Measurements from ENCODE around the gene USF2. TPM values are rescaled to one million over a fixed set of nuclear protein-coding genes. Genes with fewer than 3 reads are reported as not detected.

Gene USF2
- total and polyA plus RNA-seq, 10 of the 15 experiments (the other 5 are each of a cell fraction or from before 2014, with no cell fraction given) = 0.56 to 157 (median 65.5) TPM

GRCh38 chr19:35293808-35294207 is 25.0 kb downstream of the USF2 start:
- no peak for FAIRE-seq
- 70% methylated on average over 13 of the region's 17 CpGs for WGBS (ENCODE audit: insufficient coverage, insufficient replicate concordance, low lambda C conversion rate, missing lambda C conversion rate)
- Histone ChIP-seq H3K79me2 (ENCODE audit: control insufficient read depth, insufficient read depth, low read length) (no peaks in the 10 kb centered on the region), H3K36me3 (ENCODE audit: control insufficient read depth in 2 of 2, insufficient read depth in 2 of 2, low read length in 1 of 2) (no peaks in the 10 kb centered on the region), H4K20me1 (ENCODE audit: control insufficient read depth, insufficient read depth) (no peaks in the 10 kb centered on the region), H3K4me2 (ENCODE audit: control insufficient read depth, insufficient read depth) (no peak overlapping the region), H3K9ac (ENCODE audit: control insufficient read depth, insufficient read depth, low read length) (no peak overlapping the region), H2AFZ (ENCODE audit: control insufficient read depth, low read depth, low read length) (no peak overlapping the region), H3K4me3 (no peak overlapping the region), H3K27ac (ENCODE audit: control insufficient read depth, insufficient read depth) (no peak overlapping the region), H3K27me3 (replicated peaks in 1 of 2; ENCODE audit: control insufficient read depth in 2 of 2, insufficient read depth in 2 of 2, low read length in 1 of 2) (no peaks in the 10 kb centered on the region; a peak in 1 of 4 replicates), H3K9me3 (replicated peaks; ENCODE audit: control insufficient read depth, insufficient read depth, low read length) (no peaks in the 10 kb centered on the region), H3K4me1 (ENCODE audit: control insufficient read depth, insufficient read depth, low read length) (peaks cover 26% of the 10 kb centered on the region)
- CTCF ChIA-PET = no interaction called here
- ATAC-seq = no peak
- no peak for TF ChIP-seq SIN3A (IDR thresholded peaks at IDR 0.05; ENCODE audit: low read depth, low read length)
- TF ChIP-seq EED (IDR thresholded peaks at IDR 0.05; ENCODE audit: low read depth) = no peak
- no peak for TF ChIP-seq RELB (IDR thresholded peaks at IDR 0.05; ENCODE audit: low read depth)
- TF ChIP-seq ELK1 (IDR thresholded peaks at IDR 0.05; ENCODE audit: low read depth, low read length) = no peak
- TF ChIP-seq IRF4 (IDR thresholded peaks at IDR 0.05; ENCODE audit: low read depth, low read length) = no peak
- no peak for TF ChIP-seq CBX5 (IDR thresholded peaks at IDR 0.05; ENCODE audit: low read depth)
- TF ChIP-seq ATF3 (IDR thresholded peaks at IDR 0.05; ENCODE audit: borderline replicate concordance, extremely low read depth, low read depth, low read length) = no peak
- no peak for TF ChIP-seq ZBED1 (IDR thresholded peaks at IDR 0.05; ENCODE audit: borderline replicate concordance)
- TF ChIP-seq RAD51 (IDR thresholded peaks at IDR 0.05) = no peak
- TF ChIP-seq BMI1 (IDR thresholded peaks at IDR 0.05; ENCODE audit: borderline replicate concordance) = no peak
- no peak for TF ChIP-seq BCLAF1 (IDR thresholded peaks at IDR 0.05)
- TF ChIP-seq TAF1 (IDR thresholded peaks at IDR 0.05; ENCODE audit: borderline replicate concordance, low read depth, low read length) = no peak
- SMC1A ChIA-PET (ENCODE audit: uncharacterized antibody, unreplicated experiment) = no interaction called here
- DNase-seq (ENCODE audit: low read depth, low spot score) = no peak
- intact Hi-C loops (cut with micrococcal nuclease; ENCODE audit: unreplicated experiment) (no loop called here), in situ Hi-C loops (cut with MboI) (no loop called here)
- BruUV-seq (replicated peaks) = no TSS peak
- RAD21 ChIA-PET (ENCODE audit: unreplicated experiment) = no interaction called here
- POLR2A ChIA-PET = no interaction called here
